IMR-90 (cell line): ENCODE results near the gene AHSG.

ENCODE experiments used
- CEBPB ChIP-seq: IDR thresholded peaks from 2 replicates; pipeline ENCODE4 v1.6.1; 2012; ENCODE audit warnings: low read depth, low read length, improper control_type of control experiment
- POLR2A ChIP-seq: IDR thresholded peaks from 2 replicates; pipeline ENCODE4 v1.6.1; 2012; ENCODE audit warnings: mild to moderate bottlenecking, low read depth, low read length
- SMC3 ChIP-seq: fragments of 150-350 bp; IDR thresholded peaks from 2 replicates; pipeline ENCODE4 v1.6.1; 2016; ENCODE audit warnings: low read depth, mild to moderate bottlenecking, antibody characterized with exemption, low read length, moderate library complexity
- TF ChIP-seq, protein P1 (sequence below): conservative IDR thresholded peaks from 2 replicates; pipeline ENCODE4 v1.5.1; 2012; ENCODE audit warnings: mild to moderate bottlenecking, low read depth, low read length, improper control_type of control experiment

DNA sequence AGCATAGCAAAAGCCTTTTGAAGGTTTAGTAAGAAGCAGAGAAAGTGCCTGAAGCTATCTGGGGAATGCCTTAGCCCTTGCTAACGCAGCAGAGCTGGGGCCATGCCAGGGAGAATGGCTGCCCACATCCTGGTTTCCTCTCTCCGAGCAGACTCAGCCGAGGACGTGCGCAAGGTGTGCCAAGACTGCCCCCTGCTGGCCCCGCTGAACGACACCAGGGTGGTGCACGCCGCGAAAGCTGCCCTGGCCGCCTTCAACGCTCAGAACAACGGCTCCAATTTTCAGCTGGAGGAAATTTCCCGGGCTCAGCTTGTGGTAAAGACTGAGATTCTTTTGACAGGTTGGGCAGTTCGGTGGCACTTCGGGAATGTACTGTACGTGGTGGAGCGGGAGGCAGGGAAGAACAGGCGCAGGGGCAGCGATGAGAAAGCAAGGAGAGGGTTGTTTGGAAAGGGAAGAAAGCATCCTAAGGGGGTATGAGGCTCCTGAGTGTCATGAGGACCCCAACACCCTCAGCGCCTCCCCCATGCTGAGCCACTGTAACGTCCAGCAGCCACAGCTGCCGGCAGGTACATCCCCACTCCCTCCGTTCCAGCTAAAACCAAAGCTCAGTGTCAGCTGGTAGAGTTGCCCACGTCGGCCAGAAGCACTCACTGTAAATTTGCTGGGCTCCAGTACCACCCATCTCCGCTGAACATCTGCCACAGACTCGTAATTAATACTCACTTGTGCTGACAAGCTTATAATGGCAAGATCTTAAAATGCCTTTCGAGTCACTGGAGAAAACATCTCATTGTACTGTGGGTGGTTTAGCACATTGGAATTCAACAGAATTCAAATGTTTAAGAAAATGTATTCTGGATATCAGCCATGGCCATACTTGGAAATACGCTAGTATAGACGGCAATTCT, 4.4 kb downstream of the AHSG start:
- TF ChIP-seq, protein P1, sequence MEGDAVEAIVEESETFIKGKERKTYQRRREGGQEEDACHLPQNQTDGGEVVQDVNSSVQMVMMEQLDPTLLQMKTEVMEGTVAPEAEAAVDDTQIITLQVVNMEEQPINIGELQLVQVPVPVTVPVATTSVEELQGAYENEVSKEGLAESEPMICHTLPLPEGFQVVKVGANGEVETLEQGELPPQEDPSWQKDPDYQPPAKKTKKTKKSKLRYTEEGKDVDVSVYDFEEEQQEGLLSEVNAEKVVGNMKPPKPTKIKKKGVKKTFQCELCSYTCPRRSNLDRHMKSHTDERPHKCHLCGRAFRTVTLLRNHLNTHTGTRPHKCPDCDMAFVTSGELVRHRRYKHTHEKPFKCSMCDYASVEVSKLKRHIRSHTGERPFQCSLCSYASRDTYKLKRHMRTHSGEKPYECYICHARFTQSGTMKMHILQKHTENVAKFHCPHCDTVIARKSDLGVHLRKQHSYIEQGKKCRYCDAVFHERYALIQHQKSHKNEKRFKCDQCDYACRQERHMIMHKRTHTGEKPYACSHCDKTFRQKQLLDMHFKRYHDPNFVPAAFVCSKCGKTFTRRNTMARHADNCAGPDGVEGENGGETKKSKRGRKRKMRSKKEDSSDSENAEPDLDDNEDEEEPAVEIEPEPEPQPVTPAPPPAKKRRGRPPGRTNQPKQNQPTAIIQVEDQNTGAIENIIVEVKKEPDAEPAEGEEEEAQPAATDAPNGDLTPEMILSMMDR: peak; percentile 96
- TF ChIP-seq POLR2A: no peak
- TF ChIP-seq CEBPB: peak; percentile 5; the same call in 1 of the 2 replicates
- peak; percentile 68 for TF ChIP-seq SMC3
